GM23248 (cell line): ENCODE data around the gene ZC3H7A.

ENCODE experiments used
- EZH2 ChIP-seq: fragments of 200-600 bp; sonication (generic); IDR thresholded peaks from 2 replicates; pipeline ENCODE4 v1.6.1; 2018; ENCODE audit warnings: antibody characterized with exemption, mild to moderate bottlenecking; ENCODE audit not compliant: insufficient read depth, poor library complexity, severe bottlenecking
- EZH2phosphoT487 ChIP-seq: fragments of 200-600 bp; sonication (generic); IDR thresholded peaks from 2 replicates; pipeline ENCODE4 v1.6.1; 2018; ENCODE audit warnings: antibody characterized with exemption, moderate library complexity, mild to moderate bottlenecking, low read depth; ENCODE audit not compliant: insufficient read depth

DNA sequence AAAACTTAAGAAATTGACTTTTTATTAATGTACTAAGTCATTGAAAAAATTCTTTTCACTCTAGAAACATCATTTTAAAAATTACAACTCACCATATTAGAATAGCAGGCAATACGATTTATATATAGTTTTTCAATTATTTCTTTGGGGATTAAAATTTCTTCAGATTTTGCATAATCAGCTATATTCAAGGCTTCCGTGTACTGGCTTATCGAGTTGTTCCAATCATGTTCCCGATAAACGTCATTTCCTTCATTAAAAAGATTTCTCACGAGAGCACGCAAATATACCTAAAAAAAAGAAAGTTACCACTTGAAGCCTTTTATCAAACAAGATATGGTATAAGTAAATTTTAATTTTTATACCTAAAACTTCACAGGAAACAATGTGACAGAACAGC, 18.0 kb downstream of the ZC3H7A start:
- TF ChIP-seq EZH2phosphoT487 (no peak), EZH2 (no peak)
